Fibroblast of villous mesenchyme (primary cell): Measurements from ENCODE around the gene HNRNPL. TPM values are rescaled to one million over a fixed set of nuclear protein-coding genes. Genes with fewer than 3 reads are reported as not detected.

Source experiments
- DNase-seq: peaks from one replicate; pipeline ENCODE4 v3.0.0-alpha.2; 2010; ENCODE audit warnings: low read depth
- H3K4me3 ChIP-seq: 2 replicates; pipeline ENCODE4 v1.5.1; 2011; ENCODE audit warnings: low read depth, mild to moderate bottlenecking, low read length
- CTCF ChIP-seq: IDR thresholded peaks from 2 replicates; pipeline ENCODE4 v1.5.1; 2012; ENCODE audit warnings: low read depth, mild to moderate bottlenecking, low read length; ENCODE audit not compliant: insufficient read depth
- total RNA-seq: library from RNA; depleted of rRNA; stranded (reverse); fragments of >200 nt; gene quantifications from 2 replicates; pipeline ENCODE4 v1.2.3, GENCODE V29; 2012

HNRNPL gene
- total RNA-seq, 1 donor: 268 TPM

DNA sequence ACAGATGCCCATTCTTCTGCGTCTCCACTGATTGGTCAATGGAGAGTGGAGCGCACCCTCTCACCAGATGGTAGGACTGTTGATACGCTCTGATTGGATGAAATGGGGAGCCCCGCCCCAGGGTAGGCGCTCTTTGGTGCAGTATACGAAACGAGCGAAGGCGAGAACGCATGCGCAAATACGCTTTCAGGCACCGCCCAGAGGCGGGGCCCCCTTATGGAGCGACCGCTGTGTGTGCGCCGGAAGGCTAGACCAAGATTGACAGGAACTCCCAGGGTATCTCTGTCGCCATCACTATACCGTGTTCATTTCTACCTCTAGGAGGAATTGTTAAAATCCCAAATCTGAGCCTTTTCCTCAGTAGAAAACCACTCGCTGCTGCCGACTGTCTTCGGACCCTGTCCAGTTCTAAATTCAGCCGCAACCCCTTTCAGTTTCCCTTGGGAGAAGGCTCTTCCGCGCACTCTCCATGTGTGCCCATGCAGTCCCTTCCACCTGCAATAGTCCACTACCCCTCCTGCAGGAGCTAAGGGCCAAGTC, 720 bp upstream of the HNRNPL start:
- TF ChIP-seq CTCF: peak; percentile 17
- H3K4me3 ChIP-seq: peak overlapping the region; percentile 87
- DNase-seq: no peak

- no peak for TF ChIP-seq CTCF
- peak overlapping the region; percentile 77 for H3K4me3 ChIP-seq
- peak; percentile 96 for DNase-seq
Measured at GRCh38 chr19:38849147-38849859, 483 bp downstream of the HNRNPL start.

DNA sequence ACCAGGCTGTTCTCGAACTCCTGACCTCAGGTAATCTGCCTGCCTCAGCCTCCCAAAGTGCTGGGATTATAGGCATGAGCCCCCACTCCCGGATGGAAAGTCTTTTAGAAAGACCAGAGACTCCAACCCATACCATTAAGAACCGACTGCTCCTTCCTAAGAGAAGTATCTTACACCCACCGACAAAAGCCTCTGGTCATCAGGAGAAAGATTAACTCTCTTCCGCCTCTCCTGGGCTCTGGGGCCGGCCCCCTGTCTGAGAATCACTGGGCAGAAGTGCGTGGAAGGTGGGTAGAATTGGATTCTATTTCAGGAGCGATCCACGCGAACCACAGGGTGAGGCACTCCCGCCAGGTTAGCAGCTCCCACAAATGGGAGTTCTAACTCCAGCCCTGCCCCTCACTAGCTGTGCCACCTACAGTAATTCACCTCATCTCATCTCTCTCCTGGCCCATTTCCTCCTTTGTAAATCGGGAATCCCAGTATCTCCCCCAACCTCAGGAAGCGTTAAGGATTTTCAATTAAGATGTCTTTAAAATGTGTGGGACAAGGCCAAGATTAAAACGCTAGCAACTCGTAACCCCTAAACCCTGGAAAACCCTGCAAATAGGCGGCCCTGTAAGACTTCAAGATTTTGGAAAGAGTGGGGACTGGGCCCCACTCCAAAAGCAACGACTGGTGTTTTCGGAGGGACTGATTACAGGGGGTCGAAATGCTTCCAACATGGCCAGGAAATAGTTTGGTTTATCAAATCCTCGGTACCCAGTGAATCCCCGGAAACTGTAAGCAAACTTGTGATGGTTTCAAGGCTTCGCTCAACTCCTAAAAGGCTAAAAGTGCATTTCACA, 1.3 kb downstream of the HNRNPL start:
- no peak for DNase-seq
- peak overlapping the region; percentile 77 for H3K4me3 ChIP-seq
- TF ChIP-seq CTCF: no peak

GRCh38 chr19:38846097-38846496, 3.7 kb downstream of the HNRNPL start:
- no peak for TF ChIP-seq CTCF
- no peak overlapping the region for H3K4me3 ChIP-seq
- DNase-seq: no peak

DNA sequence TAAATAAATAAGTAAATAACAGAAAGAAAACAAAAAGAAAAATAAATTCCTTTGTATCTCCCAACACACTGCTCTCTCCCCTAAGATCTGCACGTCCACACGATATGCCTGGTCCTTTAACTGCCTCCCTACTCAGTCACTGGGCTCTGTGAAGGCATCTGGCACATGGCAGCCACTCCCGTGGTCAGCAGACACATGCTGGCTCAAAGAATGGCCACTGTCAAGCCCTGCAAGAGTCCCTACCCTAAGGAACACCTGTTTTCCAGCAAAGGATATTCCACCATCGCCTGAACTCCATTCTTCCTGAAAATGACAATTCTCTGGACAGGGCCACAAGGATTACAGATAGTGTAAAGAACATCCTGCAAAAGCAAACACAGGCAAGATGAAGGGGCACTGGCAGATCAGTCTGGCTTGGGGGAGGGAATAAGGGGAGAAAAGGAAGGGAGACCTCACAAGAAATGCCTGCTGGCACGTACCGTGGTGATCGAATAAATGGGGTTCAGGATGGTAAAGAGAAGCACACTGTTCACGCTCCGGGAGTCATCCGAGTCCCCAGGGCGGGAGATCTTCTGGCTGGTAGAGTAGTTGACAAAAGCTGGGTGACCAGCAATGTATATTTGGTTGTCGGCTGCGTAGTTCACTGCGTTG, 4.3 kb downstream of the HNRNPL start:
- DNase-seq: no peak
- TF ChIP-seq CTCF: no peak
- H3K4me3 ChIP-seq: no peak overlapping the region

DNA sequence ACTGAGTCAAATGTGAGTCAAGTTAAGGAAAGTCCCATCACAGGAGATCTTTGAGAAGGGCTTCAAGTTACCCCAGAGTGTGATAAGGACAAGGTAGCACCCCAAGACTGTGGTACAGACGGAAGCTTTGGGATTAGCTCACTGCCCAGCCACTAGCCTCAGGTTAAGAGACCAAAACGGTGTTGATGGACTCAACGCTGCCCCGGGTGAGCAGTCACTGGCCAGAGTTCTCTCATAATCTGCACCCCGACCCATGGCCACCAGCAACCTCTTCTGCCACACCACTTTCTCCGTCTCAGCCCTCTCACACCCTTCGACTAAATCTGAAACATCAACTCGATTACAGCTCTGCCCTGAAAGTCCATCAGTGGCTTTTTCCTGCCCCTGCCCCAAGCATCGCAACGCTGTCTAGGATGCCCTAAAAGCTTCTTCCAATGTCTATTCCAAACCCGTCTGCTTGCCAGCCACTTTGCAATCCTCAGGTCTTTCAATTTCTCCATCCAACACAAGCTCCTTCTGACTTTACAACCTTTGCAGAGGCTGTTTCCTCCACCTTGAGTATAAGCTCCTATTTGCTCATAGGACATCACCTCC, 5.6 kb downstream of the HNRNPL start:
- H3K4me3 ChIP-seq: no peak overlapping the region
- no peak for DNase-seq
- TF ChIP-seq CTCF: no peak
